Ishikawa (cell line): ENCODE data around the gene SERPINA1.

ENCODE experiments used
- EP300 ChIP-seq: IDR thresholded peaks from 2 replicates; pipeline ENCODE4 v1.6.1; 2012; ENCODE audit warnings: borderline replicate concordance
- TEAD4 ChIP-seq: IDR thresholded peaks from 2 replicates; pipeline ENCODE4 v1.6.1; 2012
- TF ChIP-seq, protein P1 (sequence below): IDR thresholded peaks from 2 replicates; pipeline ENCODE4 v1.6.1; 2012; ENCODE audit warnings: low read depth, mild to moderate bottlenecking

DNA sequence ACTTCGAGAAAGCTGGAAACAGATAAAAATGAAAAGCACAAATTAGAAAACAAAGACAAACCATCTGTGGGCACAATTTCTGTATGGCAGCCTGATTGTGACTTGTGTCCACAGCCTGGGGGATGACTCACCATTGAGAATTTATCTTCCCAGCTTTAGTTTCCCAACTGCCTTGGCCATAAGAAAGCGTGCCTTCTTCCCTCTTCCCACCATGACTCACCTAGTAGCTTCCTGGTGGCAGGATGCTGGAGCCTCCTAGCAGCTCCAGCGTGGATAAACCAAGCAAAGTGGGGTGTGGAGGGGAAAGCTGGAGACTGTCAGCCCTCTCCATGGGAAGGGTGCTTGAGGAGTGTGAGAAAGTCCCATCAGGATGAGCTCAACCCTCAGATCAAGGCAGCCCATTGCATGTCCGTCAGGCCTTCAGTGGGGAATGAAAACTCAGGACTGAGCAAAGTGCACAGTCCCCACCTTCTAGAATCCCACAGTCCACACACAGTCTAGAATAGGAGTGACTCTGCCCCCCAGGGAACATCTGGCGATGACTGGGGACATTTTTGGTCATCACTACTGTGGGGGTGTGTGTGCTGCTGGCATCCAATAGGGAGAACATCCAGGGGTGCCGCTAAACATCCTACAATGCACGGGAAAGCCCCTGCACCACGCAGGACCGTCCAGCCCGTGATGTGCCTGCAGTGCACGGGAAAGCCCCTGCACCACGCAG, 42.9 kb downstream of the SERPINA1 start:
- TF ChIP-seq EP300: no peak
- TF ChIP-seq, protein P1, sequence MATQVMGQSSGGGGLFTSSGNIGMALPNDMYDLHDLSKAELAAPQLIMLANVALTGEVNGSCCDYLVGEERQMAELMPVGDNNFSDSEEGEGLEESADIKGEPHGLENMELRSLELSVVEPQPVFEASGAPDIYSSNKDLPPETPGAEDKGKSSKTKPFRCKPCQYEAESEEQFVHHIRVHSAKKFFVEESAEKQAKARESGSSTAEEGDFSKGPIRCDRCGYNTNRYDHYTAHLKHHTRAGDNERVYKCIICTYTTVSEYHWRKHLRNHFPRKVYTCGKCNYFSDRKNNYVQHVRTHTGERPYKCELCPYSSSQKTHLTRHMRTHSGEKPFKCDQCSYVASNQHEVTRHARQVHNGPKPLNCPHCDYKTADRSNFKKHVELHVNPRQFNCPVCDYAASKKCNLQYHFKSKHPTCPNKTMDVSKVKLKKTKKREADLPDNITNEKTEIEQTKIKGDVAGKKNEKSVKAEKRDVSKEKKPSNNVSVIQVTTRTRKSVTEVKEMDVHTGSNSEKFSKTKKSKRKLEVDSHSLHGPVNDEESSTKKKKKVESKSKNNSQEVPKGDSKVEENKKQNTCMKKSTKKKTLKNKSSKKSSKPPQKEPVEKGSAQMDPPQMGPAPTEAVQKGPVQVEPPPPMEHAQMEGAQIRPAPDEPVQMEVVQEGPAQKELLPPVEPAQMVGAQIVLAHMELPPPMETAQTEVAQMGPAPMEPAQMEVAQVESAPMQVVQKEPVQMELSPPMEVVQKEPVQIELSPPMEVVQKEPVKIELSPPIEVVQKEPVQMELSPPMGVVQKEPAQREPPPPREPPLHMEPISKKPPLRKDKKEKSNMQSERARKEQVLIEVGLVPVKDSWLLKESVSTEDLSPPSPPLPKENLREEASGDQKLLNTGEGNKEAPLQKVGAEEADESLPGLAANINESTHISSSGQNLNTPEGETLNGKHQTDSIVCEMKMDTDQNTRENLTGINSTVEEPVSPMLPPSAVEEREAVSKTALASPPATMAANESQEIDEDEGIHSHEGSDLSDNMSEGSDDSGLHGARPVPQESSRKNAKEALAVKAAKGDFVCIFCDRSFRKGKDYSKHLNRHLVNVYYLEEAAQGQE: no peak
- no peak for TF ChIP-seq TEAD4
